ENCODE data around the gene FAM47E. TPM values are rescaled to one million over a fixed set of nuclear protein-coding genes. Genes with fewer than 3 reads are reported as not detected.
"Not testable (repeated sequence)": the region's sequence is repeated elsewhere in the genome, so short reads cannot be mapped to it uniquely, and the experiment has no call there.

The FAM47E gene
- total and polyA plus RNA-seq, 2 donors (not counting 3 experiments of a cell fraction or from before 2014, with no cell fraction given) = 0.11 TPM; not detected in 1

GRCh38 chr4:76280488-76281441 lies 29.2 kb downstream of the FAM47E start:
- dilution Hi-C loops (cut with MboI; ENCODE audit: extremely low pct_ligation_motif_present, low sequenced_read_pairs) (no loop called here), intact Hi-C loops (cut with micrococcal nuclease) (no loop called here)
- DNase-seq (ENCODE audit: low read depth, low spot score) (no peak), FAIRE-seq (no peak)
- Histone ChIP-seq H3K4me3 (replicated peaks in 1 of 3; ENCODE audit: insufficient read depth in 1 of 3, low read depth in 1 of 3, low read length in 3 of 3) (no peak overlapping the region), H3K9ac (replicated peaks; ENCODE audit: extremely low read depth, insufficient read depth, low read length) (no peak overlapping the region), H3K4me1 (ENCODE audit: control insufficient read depth, extremely low read depth, insufficient read depth, low read length) (no peaks in the 10 kb centered on the region), H3K4me2 (ENCODE audit: insufficient read depth, low read length) (no peak overlapping the region), H3K79me2 (ENCODE audit: control insufficient read depth, insufficient read depth, low read length) (no peaks in the 10 kb centered on the region), H3K9me1 (replicated peaks; ENCODE audit: control insufficient read depth, extremely low read depth, insufficient read depth, low read length) (no peaks in the 10 kb centered on the region), H3K36me3 (ENCODE audit: control insufficient read depth in 2 of 2, extremely low read depth in 1 of 2, insufficient read depth in 2 of 2, low read length in 2 of 2) (no peaks in the 10 kb centered on the region), H2AFZ (ENCODE audit: low read depth, low read length) (no peak overlapping the region), H3K9me3 (replicated peaks; ENCODE audit: control insufficient read depth, insufficient read depth, low read length) (no peaks in the 10 kb centered on the region), H3K27ac (ENCODE audit: insufficient read depth, low read depth, low read length) (no peak overlapping the region), H4K20me1 (replicated peaks; ENCODE audit: control insufficient read depth, extremely low read depth, insufficient read depth, low read length) (no peaks in the 10 kb centered on the region), H3K27me3 (ENCODE audit: control insufficient read depth in 2 of 2, insufficient read depth in 2 of 2, low read length in 2 of 2) (peaks cover 3 to 10% of the 10 kb centered on the region in 2 experiments)
- TF ChIP-seq FOS (IDR thresholded peaks at IDR 0.05; ENCODE audit: borderline replicate concordance, insufficient read depth, low read length) (no peak), EZH2 (IDR thresholded peaks at IDR 0.05; ENCODE audit: borderline replicate concordance, low read depth, low read length, severe bottlenecking) (no peak), GATA2 (IDR thresholded peaks at IDR 0.05; ENCODE audit: insufficient read depth, insufficient read length, low read depth, low read length) (no peak), MYC (IDR thresholded peaks at IDR 0.05; ENCODE audit: low read depth, low read length) (no peak), MAX (IDR thresholded peaks at IDR 0.05; ENCODE audit: insufficient read depth, insufficient read length) (no peak), JUN (IDR thresholded peaks at IDR 0.05; ENCODE audit: borderline replicate concordance, insufficient read depth, insufficient read length, low read depth) (no peak), CTCF (IDR thresholded peaks at IDR 0.05; ENCODE audit: extremely low read depth in 1 of 2, insufficient read depth in 1 of 2, low read depth in 1 of 2, low read length in 2 of 2) (no peak)
- no TSS peak for BruUV-seq (replicated peaks)
- ChIA-PET POLR2A (no interaction called here), CTCF (interaction anchor here (2.3 to 4.4 kb wide), 2 partner anchors 97 to 101 kb away, joined by 6 to 16 read pairs; no protein-coding TSS in a partner anchor)

- FAIRE-seq; H3K36me3 ChIP-seq (ENCODE audit: control insufficient read depth in 2 of 2, extremely low read depth in 1 of 2, insufficient read depth in 2 of 2, low read length in 2 of 2): not testable (repeated sequence)
Observed at GRCh38 chr4:76281594-76281993, 30.1 kb downstream of the FAM47E start.

More at GRCh38 chr4:76281594-76281993, 30.1 kb downstream of the FAM47E start:
- DNase-seq (ENCODE audit: low read depth, low spot score); H4K20me1 ChIP-seq (replicated peaks; ENCODE audit: control insufficient read depth, extremely low read depth, insufficient read depth, low read length); H3K4me2 ChIP-seq (ENCODE audit: insufficient read depth, low read length); H3K9me1 ChIP-seq (replicated peaks; ENCODE audit: control insufficient read depth, extremely low read depth, insufficient read depth, low read length); H3K9me3 ChIP-seq (replicated peaks; ENCODE audit: control insufficient read depth, insufficient read depth, low read length); H3K4me3 ChIP-seq (replicated peaks in 1 of 3; ENCODE audit: insufficient read depth in 1 of 3, low read depth in 1 of 3, low read length in 3 of 3); intact Hi-C loops (cut with micrococcal nuclease); H3K9ac ChIP-seq (replicated peaks; ENCODE audit: extremely low read depth, insufficient read depth, low read length); dilution Hi-C loops (cut with MboI; ENCODE audit: extremely low pct_ligation_motif_present, low sequenced_read_pairs); H3K4me1 ChIP-seq (ENCODE audit: control insufficient read depth, extremely low read depth, insufficient read depth, low read length); H3K27me3 ChIP-seq (ENCODE audit: control insufficient read depth in 2 of 2, insufficient read depth in 2 of 2, low read length in 2 of 2); POLR2A ChIA-PET; H2AFZ ChIP-seq (ENCODE audit: low read depth, low read length); H3K27ac ChIP-seq (ENCODE audit: insufficient read depth, low read depth, low read length); BruUV-seq (replicated peaks); H3K79me2 ChIP-seq (ENCODE audit: control insufficient read depth, insufficient read depth, low read length): not testable (repeated sequence)
- CTCF ChIA-PET = interaction anchor here (2.3 to 4.4 kb wide), 2 partner anchors 96 to 102 kb away, joined by 6 to 16 read pairs; no protein-coding TSS in a partner anchor

Measured in endothelial cell of umbilical vein (primary cell).